ENCODE results near the gene COL4A1.

The COL4A1 gene

GRCh38 chr13:110341445-110342244, 34.7 kb upstream of the COL4A1 start:
- DNase-seq = no peak

GRCh38 chr13:110340812-110341444, 34.0 kb upstream of the COL4A1 start:
- DNase-seq = no peak

GRCh38 chr13:110339975-110340550, 33.1 kb upstream of the COL4A1 start:
- DNase-seq = no peak

GRCh38 chr13:110339263-110339662, 32.3 kb upstream of the COL4A1 start:
- no peak for DNase-seq

- no peak for DNase-seq
Observed at GRCh38 chr13:110338441-110339101, 31.6 kb upstream of the COL4A1 start.

GRCh38 chr13:110337247-110337646, 30.3 kb upstream of the COL4A1 start:
- DNase-seq = no peak

DNA sequence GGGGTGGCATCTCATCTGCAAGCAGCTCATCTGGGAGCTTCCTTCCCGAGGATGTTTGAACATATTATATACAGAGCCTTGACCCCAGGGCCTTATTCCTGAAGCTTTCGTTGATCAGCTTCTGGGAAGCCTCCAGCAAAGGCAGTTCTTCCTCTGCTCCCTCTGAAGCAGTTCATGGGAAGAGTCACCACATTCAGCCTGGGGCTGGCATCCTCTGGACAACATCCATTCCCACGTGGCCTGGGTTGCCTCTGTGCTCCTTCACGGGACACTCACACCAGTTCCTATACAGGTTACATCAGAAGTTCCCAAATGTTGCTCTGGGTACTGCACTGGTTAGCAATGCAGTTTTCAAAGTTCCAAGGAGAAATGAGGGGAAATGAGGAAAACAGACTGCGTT, 29.7 kb upstream of the COL4A1 start:
- no peak for DNase-seq

DNA sequence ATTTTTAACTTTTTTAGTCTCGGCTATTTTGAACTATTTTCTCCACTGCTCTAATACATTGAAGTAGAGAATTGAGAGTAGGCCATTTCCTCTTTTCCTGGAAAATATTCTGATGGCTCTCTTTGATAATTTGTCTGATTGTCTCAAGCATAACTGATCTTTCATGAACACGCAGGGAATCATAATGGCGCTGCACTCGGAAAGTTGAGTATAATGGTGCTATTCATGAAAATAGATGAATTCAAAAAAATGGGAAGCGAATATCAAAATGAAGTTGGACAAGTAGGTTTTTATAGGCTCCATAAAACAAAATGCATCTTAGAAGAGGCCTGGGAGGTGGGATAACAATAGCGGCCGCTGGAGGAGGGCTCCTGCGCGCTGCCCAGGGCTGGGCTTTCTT, 29.2 kb upstream of the COL4A1 start:
- no peak for DNase-seq

- DNase-seq = no peak
Observed at GRCh38 chr13:110334841-110335490, 28.0 kb upstream of the COL4A1 start.

DNA sequence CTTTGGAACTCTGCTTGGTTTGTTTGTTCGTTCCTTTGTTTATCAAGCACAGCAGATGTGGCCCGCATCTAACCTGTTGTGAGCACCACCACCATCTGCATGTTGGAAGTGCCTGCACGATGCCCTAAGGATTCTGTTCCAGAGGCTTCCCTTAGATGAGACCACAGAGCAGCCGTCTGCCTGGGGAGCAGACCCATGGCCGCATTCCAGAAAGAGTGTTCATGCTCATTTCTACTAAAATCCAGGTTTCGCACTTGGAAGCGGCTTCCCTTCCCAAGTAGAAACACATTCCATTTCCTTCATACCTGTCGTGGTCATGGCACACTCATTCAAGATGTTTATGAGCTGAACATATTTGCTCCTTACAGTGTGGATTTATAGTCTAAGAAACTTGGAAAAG, 27.3 kb upstream of the COL4A1 start:
- no peak for DNase-seq

GRCh38 chr13:110333837-110334236, 26.9 kb upstream of the COL4A1 start:
- no peak for DNase-seq

DNA sequence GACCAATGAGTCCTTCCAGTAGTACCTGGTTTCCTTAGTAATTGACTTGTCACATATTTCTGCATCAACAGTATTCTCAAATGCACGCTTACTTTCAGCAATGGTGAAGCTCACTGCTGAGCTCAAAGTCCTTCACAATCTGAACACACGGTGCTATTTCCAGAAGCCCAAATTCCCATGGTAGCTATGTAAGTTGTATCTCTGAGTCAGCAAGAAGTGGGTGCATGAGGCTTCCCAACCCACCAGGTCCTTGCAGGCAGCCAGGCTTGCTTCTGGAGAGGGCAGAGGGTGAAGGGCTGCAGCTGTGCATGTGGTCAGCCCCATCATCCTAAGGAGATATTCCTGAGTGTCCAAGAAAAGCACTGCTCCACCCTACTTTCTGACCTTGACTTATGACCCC, 25.8 kb upstream of the COL4A1 start:
- DNase-seq = no peak

- DNase-seq = no peak
Observed at GRCh38 chr13:110331362-110331761, 24.4 kb upstream of the COL4A1 start.

DNA sequence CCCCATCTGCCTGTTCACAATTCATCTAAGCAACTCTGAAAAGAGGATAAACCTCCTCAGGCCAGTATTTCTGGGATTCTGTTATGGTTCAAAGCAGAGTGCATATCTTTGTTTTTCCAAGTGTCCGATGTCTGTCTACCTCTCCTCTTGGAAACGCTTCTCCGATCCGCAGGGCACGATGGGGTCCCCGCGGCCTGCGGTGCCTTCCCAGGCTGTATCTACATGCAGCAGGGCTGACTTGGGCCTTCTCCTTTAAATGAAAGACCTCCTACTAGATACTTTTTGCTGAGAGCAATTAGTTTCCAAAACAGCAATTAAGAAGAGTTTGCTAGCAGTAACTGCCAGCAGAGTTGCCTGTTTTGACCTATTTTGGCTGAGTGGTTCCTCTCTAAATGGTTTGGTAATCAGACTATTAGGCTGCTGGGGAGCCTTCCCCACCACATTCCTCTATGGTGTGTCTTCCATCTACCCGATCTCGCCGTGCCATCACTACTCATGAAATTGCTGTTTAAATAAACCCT, 23.6 kb upstream of the COL4A1 start:
- no peak for DNase-seq

GRCh38 chr13:110329798-110330461, 23.0 kb upstream of the COL4A1 start:
- no peak for DNase-seq

DNA sequence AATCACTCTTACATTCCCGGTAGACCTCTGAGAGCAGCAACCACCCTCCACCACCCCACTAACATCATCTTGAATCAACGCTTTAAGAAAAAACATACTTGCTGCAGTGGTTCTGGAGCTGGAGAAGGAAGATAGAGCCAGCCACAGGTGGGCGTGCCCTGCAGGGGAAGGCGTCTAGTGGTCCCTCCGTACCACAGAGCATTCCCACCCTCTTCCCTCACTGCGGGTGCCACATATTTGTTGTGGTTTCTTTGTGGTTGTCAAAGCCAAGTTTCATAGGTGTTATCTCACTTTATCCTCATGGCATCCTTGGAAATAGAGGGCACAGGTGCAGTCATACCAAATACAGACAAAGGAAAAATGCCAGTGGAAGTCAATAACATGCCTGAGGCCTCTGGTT, 22.3 kb upstream of the COL4A1 start:
- DNase-seq = no peak

DNA sequence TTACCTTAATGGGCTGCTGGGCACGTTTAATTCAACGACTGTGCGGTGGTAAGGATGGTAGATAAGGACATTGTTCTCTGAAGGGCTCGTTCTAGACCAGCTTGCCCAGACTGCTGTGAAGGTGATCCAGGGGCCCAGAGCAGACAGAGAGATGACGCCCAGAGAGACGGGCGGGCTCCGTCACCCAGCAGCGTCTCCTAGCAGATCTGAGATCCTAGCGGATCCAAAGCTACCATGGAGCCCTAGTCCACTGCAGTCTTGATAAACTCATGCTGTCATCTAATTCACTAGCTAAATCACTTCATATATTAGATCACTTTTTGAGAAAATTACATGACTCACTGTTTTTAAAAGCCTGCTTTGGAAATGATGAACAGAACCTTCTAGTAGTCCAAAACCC, 21.6 kb upstream of the COL4A1 start:
- DNase-seq = no peak

- DNase-seq = peak in 2 of 3 experiments; percentile 53 to 86
Observed at GRCh38 chr13:110327051-110327721, 20.2 kb upstream of the COL4A1 start.

DNA sequence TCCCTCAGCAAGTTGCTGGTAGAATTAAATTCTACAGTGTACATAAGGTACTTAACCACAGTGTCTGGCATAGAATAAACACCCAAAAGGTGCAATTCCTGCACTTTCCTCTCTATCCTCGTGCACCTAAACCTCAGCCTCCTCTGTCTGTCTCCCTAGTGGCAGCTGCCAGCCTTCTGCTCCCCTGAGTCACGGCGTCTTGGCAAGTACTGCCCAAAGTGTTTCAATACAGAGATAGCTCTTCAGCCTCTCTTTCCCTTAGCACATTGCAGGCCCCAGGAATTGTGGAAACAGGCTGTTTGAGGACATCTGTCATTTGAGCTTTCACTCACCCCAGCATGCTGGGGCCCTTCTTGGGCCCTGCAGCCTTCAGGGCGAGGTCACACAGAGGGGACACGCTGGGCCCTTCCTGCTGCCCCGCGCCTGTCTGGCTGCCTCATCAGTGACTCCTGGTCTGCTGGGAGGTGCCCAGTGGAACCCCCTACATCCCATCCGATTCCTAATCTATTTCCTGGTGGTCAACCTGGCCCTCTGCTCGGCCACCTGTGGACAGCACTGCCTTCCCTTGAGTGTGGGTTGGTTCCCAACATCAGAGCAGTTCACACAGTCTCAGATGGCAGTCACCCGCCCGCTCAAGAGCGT, 19.4 kb upstream of the COL4A1 start:
- DNase-seq = no peak

GRCh38 chr13:110324026-110324749, 17.2 kb upstream of the COL4A1 start:
- no peak for DNase-seq

All from NCI-H1417 (cell line).